ENCODE measurements around the gene FGGY. TPM values are rescaled to one million over a fixed set of nuclear protein-coding genes. Genes with fewer than 3 reads are reported as not detected.

FGGY gene
- total RNA-seq, 1 donor: 24.6 TPM

GRCh38 chr1:59521456-59521855 is 224.6 kb downstream of the FGGY start:
- Histone ChIP-seq H3K4me2 (ENCODE audit: insufficient read depth, low read length) (peak overlapping the region; percentile 62), H3K4me1 (ENCODE audit: insufficient read depth, low read length) (peaks cover 25% of the 10 kb centered on the region), H3K4me3 (ENCODE audit: insufficient read depth, low read length) (peak overlapping the region; percentile 28)

GRCh38 chr1:59522925-59523505 is 226.1 kb downstream of the FGGY start:
- Histone ChIP-seq H3K27me3 (ENCODE audit: insufficient read depth, low read length) (no peaks in the 10 kb centered on the region), H3K4me1 (ENCODE audit: insufficient read depth, low read length) (peaks cover 20% of the 10 kb centered on the region), H3K79me2 (ENCODE audit: insufficient read depth, low read length) (no peaks in the 10 kb centered on the region), H4K20me1 (ENCODE audit: insufficient read depth, low read length) (no peaks in the 10 kb centered on the region), H3K9me3 (ENCODE audit: low read depth, low read length) (no peaks in the 10 kb centered on the region), H3K4me3 (ENCODE audit: insufficient read depth, low read length) (no peak overlapping the region), H3K4me2 (ENCODE audit: insufficient read depth, low read length) (no peak overlapping the region), H3K36me3 (ENCODE audit: insufficient read depth, low read length) (no peaks in the 10 kb centered on the region), H3K27ac (ENCODE audit: low read depth, low read length) (no peak overlapping the region), H2AFZ (ENCODE audit: low read length) (no peak overlapping the region)
- DNase-seq (ENCODE audit: insufficient read length, low spot score, missing footprints): no peak
- TF ChIP-seq CTCF (IDR thresholded peaks at IDR 0.05; ENCODE audit: extremely low read depth, low read depth, low read length): no peak

More at GRCh38 chr1:59521456-59521855, 224.6 kb downstream of the FGGY start:
- Histone ChIP-seq H3K9me3 (ENCODE audit: low read depth, low read length) (no peaks in the 10 kb centered on the region), H3K27ac (ENCODE audit: low read depth, low read length) (peak overlapping the region; percentile 84), H3K79me2 (ENCODE audit: insufficient read depth, low read length) (no peaks in the 10 kb centered on the region), H3K27me3 (ENCODE audit: insufficient read depth, low read length) (no peaks in the 10 kb centered on the region), H3K36me3 (ENCODE audit: insufficient read depth, low read length) (no peaks in the 10 kb centered on the region), H4K20me1 (ENCODE audit: insufficient read depth, low read length) (no peaks in the 10 kb centered on the region), H2AFZ (ENCODE audit: low read length) (peak overlapping the region; percentile 79)
- TF ChIP-seq CTCF (IDR thresholded peaks at IDR 0.05; ENCODE audit: extremely low read depth, low read depth, low read length): no peak
- DNase-seq (ENCODE audit: insufficient read length, low spot score, missing footprints): no peak

DNA sequence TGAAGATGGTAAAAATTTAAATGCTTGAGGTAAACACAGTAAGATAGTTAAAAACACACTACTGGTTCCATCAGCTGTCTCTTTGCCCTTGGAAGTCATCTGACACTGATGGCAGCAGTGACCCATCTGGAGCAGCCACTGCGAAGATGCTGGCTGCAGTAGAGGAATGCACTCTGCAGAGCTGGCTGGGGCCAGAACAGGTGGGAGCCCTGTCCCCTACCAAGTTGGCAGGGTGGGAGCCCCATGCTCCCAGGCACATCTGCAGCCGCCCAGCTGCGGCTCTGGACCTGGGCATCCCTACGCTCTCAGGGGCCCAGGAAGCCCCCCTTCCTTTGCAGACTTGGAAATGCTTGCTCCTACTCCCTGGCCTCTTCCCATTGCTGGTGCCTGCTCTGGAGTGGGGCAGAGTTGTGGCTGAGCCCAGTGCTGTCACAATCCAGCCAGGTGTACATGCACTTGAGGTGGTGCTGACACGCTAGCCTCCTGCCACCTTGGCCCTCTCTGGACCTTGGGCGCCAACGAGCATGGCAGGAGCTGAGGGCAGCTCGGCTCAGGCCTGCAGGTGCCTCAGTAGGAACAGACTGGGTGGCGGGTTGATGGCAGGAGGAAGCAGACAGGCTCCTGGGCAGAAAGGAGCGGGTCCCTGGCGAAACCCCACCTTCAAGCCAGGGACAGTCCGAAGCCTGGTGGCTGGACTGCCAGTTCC is 227.0 kb downstream of the FGGY start:
- H3K27me3 ChIP-seq (ENCODE audit: insufficient read depth, low read length): no peaks in the 10 kb centered on the region
- TF ChIP-seq CTCF (IDR thresholded peaks at IDR 0.05; ENCODE audit: extremely low read depth, low read depth, low read length): no peak
- no peak overlapping the region for H3K4me3 ChIP-seq (ENCODE audit: insufficient read depth, low read length)
- H3K27ac ChIP-seq (ENCODE audit: low read depth, low read length): no peak overlapping the region
- H3K79me2 ChIP-seq (ENCODE audit: insufficient read depth, low read length): no peaks in the 10 kb centered on the region
- peaks cover 20% of the 10 kb centered on the region for H3K4me1 ChIP-seq (ENCODE audit: insufficient read depth, low read length)
- H3K9me3 ChIP-seq (ENCODE audit: low read depth, low read length): no peaks in the 10 kb centered on the region
- no peak overlapping the region for H3K4me2 ChIP-seq (ENCODE audit: insufficient read depth, low read length)
- H3K36me3 ChIP-seq (ENCODE audit: insufficient read depth, low read length): no peaks in the 10 kb centered on the region
- peak; percentile 39 for DNase-seq (ENCODE audit: insufficient read length, low spot score, missing footprints)
- H4K20me1 ChIP-seq (ENCODE audit: insufficient read depth, low read length): no peaks in the 10 kb centered on the region
- H2AFZ ChIP-seq (ENCODE audit: low read length): no peak overlapping the region

DNA sequence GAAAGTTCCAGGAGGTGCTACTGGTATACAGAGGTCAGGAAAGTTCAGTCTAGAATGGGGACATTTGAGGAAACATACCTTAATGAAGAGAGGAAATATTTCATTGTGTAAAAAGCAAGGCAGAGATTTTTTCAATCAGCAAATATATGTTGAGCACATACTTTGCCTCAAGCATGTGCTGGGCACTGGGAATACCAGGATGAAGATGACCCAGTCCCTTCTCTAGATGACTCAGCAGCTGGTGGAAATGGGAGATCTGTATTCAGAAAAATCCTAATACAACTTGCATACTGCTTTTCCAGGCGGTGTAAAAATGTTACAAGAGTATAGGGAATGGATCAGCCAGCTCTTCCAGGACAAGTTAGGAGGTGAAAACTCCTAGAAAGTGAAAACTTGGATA is 229.3 kb downstream of the FGGY start:
- Histone ChIP-seq H3K4me2 (ENCODE audit: insufficient read depth, low read length) (no peak overlapping the region), H3K79me2 (ENCODE audit: insufficient read depth, low read length) (no peaks in the 10 kb centered on the region), H3K27ac (ENCODE audit: low read depth, low read length) (no peak overlapping the region), H3K36me3 (ENCODE audit: insufficient read depth, low read length) (no peaks in the 10 kb centered on the region), H4K20me1 (ENCODE audit: insufficient read depth, low read length) (no peaks in the 10 kb centered on the region), H3K4me3 (ENCODE audit: insufficient read depth, low read length) (no peak overlapping the region), H3K27me3 (ENCODE audit: insufficient read depth, low read length) (no peaks in the 10 kb centered on the region), H3K4me1 (ENCODE audit: insufficient read depth, low read length) (peaks cover 7% of the 10 kb centered on the region), H3K9me3 (ENCODE audit: low read depth, low read length) (no peaks in the 10 kb centered on the region), H2AFZ (ENCODE audit: low read length) (no peak overlapping the region)
- TF ChIP-seq CTCF (IDR thresholded peaks at IDR 0.05; ENCODE audit: extremely low read depth, low read depth, low read length): no peak
- peak; percentile 63 for DNase-seq (ENCODE audit: insufficient read length, low spot score, missing footprints)

Measured in osteoblast (primary cell).